Measurements from ENCODE around the gene MEIOB.
A peak's percentile ranks its signal among the peaks of the same experiment; 100 is the strongest.
"Not testable (repeated sequence)": the region's sequence is repeated elsewhere in the genome, so short reads cannot be mapped to it uniquely, and the experiment has no call there.

MEIOB gene

DNA sequence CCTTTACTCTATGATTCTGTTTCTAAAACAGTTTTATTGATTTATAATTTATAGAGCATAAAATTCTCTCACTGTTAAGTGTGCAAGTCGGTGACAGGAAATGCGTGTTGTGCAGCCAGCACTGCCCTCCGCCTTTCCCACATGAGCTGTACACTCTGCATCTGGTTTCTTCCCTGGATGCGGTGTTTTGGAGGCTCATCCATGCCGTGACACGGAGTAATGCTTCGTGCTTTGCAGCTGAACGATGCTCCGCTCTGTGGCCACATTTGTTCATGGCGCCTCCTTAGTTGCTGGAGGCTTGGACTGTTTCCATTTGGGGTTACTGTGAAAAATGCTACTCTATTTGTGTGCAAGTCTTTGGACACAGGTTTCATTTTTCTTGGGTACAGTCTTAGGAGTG lies 71.3 kb downstream of the MEIOB start:
- Mint-ChIP-seq H3K4me3 (no peak overlapping the region), H3K27me3 (ENCODE audit: low read depth) (no peaks in the 10 kb centered on the region), H3K9me3 (peaks cover 21% of the 10 kb centered on the region), H3K4me1 (no peaks in the 10 kb centered on the region), H3K36me3 (ENCODE audit: low read depth) (peaks cover 32% of the 10 kb centered on the region), H3K27ac (no peak overlapping the region)
- TF ChIP-seq, protein P1, sequence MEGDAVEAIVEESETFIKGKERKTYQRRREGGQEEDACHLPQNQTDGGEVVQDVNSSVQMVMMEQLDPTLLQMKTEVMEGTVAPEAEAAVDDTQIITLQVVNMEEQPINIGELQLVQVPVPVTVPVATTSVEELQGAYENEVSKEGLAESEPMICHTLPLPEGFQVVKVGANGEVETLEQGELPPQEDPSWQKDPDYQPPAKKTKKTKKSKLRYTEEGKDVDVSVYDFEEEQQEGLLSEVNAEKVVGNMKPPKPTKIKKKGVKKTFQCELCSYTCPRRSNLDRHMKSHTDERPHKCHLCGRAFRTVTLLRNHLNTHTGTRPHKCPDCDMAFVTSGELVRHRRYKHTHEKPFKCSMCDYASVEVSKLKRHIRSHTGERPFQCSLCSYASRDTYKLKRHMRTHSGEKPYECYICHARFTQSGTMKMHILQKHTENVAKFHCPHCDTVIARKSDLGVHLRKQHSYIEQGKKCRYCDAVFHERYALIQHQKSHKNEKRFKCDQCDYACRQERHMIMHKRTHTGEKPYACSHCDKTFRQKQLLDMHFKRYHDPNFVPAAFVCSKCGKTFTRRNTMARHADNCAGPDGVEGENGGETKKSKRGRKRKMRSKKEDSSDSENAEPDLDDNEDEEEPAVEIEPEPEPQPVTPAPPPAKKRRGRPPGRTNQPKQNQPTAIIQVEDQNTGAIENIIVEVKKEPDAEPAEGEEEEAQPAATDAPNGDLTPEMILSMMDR (IDR thresholded peaks at IDR 0.05; ENCODE audit: unreplicated experiment in 3 of 3), result no peak

DNA sequence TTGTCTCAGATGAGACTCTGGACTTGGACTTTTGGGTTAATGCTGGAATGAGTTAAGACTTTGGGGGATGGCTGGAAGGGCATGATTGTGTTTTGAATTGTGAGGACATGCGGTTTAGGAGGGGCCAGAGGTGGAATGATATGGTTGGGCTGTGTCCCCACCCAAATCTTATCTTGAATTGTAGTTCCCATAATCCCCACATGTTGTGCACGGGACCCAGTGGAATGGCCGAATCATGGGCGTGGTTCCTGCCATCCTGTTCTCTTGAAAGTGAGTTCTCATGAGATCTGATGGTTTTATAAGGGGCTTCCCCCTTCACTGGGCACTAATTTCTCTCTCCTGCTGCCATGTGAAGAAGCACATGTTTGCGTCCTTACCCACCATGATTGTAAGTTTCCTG lies 72.7 kb downstream of the MEIOB start:
- H3K4me1 Mint-ChIP-seq; H3K27ac Mint-ChIP-seq; H3K4me3 Mint-ChIP-seq; H3K27me3 Mint-ChIP-seq (ENCODE audit: low read depth): not testable (repeated sequence)
- Mint-ChIP-seq H3K9me3 (peaks cover 21% of the 10 kb centered on the region), H3K36me3 (ENCODE audit: low read depth) (peaks cover 23% of the 10 kb centered on the region)

DNA sequence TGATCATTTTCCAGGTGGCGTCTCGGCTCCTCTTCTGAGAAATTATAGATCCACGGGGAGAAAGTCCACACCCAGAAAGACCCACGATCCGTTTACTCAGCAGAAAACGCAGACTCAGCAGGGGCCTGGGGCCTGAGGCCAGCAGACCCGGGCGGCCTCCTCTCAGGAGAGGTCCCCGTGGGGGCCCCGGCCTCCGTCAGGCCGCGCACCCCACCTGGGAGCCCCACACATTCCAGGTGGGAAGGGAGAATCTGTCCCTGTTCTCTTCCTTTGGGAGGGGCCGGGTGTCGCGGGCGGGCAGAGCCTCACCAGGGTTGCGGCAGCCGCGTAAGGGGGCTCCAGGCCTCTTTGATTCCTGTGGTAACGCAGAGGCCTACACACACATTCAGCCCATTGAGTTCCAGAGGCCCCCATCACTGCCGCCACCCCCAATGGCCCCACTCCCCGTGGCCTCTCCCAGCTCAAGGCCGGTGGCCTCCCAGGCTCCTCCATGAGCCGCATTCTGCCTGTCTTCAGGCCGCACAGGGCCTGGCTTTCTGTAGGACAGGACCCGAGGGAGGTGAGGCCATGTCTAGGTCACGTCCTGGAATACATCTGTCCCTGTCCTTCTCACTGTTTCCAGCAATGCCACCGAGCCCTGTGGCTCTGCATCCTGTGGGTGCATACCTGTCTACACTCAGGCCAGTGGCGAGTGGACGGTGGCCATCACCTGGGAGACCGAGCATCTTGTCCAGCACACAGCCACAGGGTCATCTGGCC lies 76.9 kb downstream of the MEIOB start:
- Mint-ChIP-seq H3K4me1 (no peaks in the 10 kb centered on the region), H3K4me3 (no peak overlapping the region), H3K36me3 (ENCODE audit: low read depth) (peaks cover 16% of the 10 kb centered on the region), H3K27me3 (ENCODE audit: low read depth) (no peaks in the 10 kb centered on the region), H3K27ac (no peak overlapping the region), H3K9me3 (peaks cover 15% of the 10 kb centered on the region)
- TF ChIP-seq, protein P1 (IDR thresholded peaks at IDR 0.05; ENCODE audit: unreplicated experiment in 3 of 3), result no peak

DNA sequence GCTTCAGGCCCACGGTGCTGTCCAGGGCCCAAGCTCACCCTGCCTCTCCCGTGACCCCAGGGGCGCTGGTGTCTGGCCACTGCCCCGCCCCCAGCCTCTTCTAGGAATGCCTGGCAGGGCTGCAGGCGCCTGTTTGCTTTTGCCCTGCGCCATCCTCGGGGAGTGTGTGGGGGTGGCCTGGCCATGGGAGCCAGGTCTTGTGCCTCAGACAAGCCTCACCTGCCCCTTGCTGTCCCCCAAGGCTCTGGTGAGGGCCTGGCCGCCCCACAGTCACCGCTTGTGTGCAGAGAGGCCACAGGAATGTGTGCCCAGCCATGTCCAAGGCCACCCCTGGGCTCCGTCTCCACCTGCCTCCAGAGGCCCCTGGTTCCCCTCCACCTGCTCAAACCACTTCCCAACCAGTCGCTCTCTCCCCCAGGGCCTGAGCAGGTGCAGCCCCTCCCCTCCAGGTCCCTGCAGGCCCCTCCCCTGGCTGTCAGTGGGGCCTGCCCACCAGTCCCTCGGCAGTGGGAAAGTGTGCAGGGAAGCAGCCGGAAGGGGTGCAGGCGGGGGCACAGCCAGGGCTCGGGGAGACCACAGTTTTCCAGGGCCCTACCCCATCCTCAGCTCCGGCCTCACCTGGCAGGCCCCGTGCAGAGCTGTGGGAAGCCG lies 77.6 kb downstream of the MEIOB start:
- Mint-ChIP-seq H3K27me3 (ENCODE audit: low read depth) (no peaks in the 10 kb centered on the region), H3K9me3 (peaks cover 10% of the 10 kb centered on the region), H3K36me3 (ENCODE audit: low read depth) (peaks cover 11% of the 10 kb centered on the region), H3K4me3 (no peak overlapping the region), H3K4me1 (no peaks in the 10 kb centered on the region), H3K27ac (peak overlapping the region in 1 of 3 experiments; percentile 23)
- TF ChIP-seq, protein P1 (IDR thresholded peaks at IDR 0.05; ENCODE audit: unreplicated experiment in 3 of 3), result no peak

DNA sequence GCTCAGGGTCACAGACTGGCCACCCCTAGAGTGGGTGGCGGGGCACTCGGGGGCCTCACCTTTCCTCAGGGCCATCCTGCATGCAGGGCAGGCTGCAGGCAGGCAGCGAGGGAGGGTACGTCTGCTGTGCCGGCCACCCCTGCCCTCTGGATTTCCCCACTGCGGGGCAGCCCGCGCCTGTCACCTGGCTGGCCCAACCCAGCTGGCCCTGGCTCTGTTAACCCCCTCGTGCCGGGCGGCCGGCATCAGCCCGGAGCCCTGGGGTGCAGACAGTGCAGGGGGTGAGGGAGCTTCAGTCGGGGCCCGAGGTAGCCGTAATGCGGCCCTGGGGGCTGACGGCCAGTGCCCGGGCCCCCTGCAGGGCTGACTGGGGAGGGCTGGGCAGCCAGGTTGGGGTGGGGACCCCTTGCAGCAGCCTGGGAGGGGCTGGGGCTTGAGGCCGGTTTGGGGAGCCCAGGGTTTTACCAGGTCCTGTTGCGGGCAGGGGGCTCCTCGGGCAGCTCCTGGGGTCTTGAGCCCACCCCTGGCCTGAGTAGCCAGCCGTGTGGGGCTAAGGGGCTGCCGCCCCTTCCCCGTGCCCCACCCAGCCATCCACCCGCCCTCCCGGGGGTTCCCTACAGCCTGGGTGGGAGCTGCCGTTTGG lies 78.3 kb downstream of the MEIOB start, which contains the start of gene IGFALS:
Gene IGFALS (minus strand): TSS at position 128 of the 643 bp plus-strand sequence. CDS start 53 bp downstream, at position 75.
- Mint-ChIP-seq H3K36me3 (ENCODE audit: low read depth) (peaks cover 11% of the 10 kb centered on the region), H3K4me1 (no peaks in the 10 kb centered on the region), H3K4me3 (no peak within 1 kb of the TSS), H3K27ac (peak within 1 kb of the TSS in 1 of 3 experiments; percentile 23), H3K27me3 (ENCODE audit: low read depth) (no peaks in the 10 kb centered on the region), H3K9me3 (peaks cover 6% of the 10 kb centered on the region)
- TF ChIP-seq, protein P1 (IDR thresholded peaks at IDR 0.05; ENCODE audit: unreplicated experiment in 3 of 3), result no peak

DNA sequence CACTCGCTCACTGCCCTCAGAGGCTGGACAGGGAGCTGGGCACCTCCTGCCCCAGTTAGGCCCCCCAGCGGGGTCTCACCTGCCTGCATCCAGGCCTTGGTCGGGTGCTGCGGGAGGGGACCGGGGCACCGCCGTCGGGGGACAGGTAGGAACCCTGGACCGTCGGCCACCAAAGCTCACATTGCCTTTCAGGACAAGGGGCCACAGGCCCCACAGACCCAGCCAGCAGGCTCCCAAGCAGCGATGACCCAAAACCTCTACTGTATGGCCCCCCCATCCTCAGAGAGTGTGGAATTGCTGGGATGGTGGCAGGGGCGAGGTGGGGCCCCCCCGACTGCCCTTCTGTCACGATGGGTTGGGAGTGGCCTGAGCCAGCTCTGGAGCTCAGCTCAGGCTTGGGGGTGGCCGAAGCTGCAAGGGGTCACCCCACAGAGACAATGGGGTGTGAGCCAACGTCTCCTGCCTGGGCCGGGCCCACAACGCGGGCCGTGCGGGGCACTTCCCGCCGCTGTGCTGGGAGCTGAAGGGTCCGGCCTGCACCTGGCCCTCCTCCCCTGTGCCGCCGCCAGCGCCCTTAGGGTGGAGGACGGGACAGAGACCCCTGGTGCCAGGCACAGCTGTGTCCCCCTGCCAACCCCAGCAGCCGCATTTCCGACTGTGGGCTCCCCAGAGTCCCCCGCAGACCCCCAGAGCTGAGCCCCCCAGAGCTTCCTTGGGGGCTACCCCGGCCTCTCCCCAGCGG lies 79.0 kb downstream of the MEIOB start:
- peaks cover 6% of the 10 kb centered on the region for H3K9me3 Mint-ChIP-seq
- no peaks in the 10 kb centered on the region for H3K27me3 Mint-ChIP-seq (ENCODE audit: low read depth)
- no peak overlapping the region for H3K27ac Mint-ChIP-seq
- no peaks in the 10 kb centered on the region for H3K4me1 Mint-ChIP-seq
- H3K36me3 Mint-ChIP-seq (ENCODE audit: low read depth), result peaks cover 11% of the 10 kb centered on the region
- H3K4me3 Mint-ChIP-seq, result no peak overlapping the region
- TF ChIP-seq, protein P1 (IDR thresholded peaks at IDR 0.05; ENCODE audit: unreplicated experiment in 3 of 3), result no peak
